ENCODE data around the gene SLFNL1. TPM values are rescaled to one million over a fixed set of nuclear protein-coding genes. Genes with fewer than 3 reads are reported as not detected.

SLFNL1 gene
- 0.02 to 0.07 TPM (median 0.04 TPM) in 4 of 5 replicates, not detected in the other for total RNA-seq (2022; extraction: Qiagen RNA extraction)

GRCh38 chr1:41021526-41022308 lies at the start of gene SLFNL1:
Gene SLFNL1 (minus strand): TSS chr1:41021725. CDS start chr1:41020660, 1,065 bp downstream.

GRCh38 chr1:40979241-40980067 lies 42.1 kb downstream of the SLFNL1 start, which contains the start of gene CTPS1:
Gene CTPS1 (plus strand): TSS chr1:40979696. CDS start chr1:40983291, 3,595 bp downstream.

Other genes starting within 250 kb of the SLFNL1 start
- 0.21 to 0.35 TPM (median 0.25 TPM) in 5 replicates for gene KCNQ4, start 237.9 kb downstream of the SLFNL1 start, total RNA-seq (2022; extraction: Qiagen RNA extraction)
- 54.7 to 111 TPM (median 82.3 TPM) in 5 replicates for gene CITED4, start 159.4 kb downstream of the SLFNL1 start, total RNA-seq (2022; extraction: Qiagen RNA extraction)
- gene CTPS1, start 42.0 kb downstream of the SLFNL1 start, total RNA-seq (2022; extraction: Qiagen RNA extraction): 85.3 to 113 TPM (median 93.6 TPM) in 5 replicates
- gene SCMH1, start 220.6 kb upstream of the SLFNL1 start, total RNA-seq (2022; extraction: Qiagen RNA extraction): 11.8 to 15.1 TPM (median 13.7 TPM) in 5 replicates

All from A549 treated with dexamethasone at 1 μM for 4 hours (cell line).